Measurements from ENCODE around the gene NDUFA13.
A peak's percentile ranks its signal among the peaks of the same experiment; 100 is the strongest.

The NDUFA13 gene

GRCh38 chr19:19526581-19527370 is 10.8 kb downstream of the NDUFA13 start:
- Histone ChIP-seq H3K36me3 (peaks cover 24 to 75% (median 57%) of the 10 kb centered on the region in 11 experiments), H3K9me3 (replicated peaks in 1 of 11) (no peaks in the 10 kb centered on the region), H3K9ac (peak overlapping the region; percentile 25 to 69 (median 56); a peak in 20 of 22 replicates), H3K4me2 (peak overlapping the region; percentile 74 to 88 (median 80)), H3K4me1 (peaks cover 62 to 76% (median 68%) of the 10 kb centered on the region in 10 experiments), H4K20me1 (peaks cover 34 to 86% (median 56%) of the 10 kb centered on the region in 11 experiments), H3K4me3 (peak overlapping the region in 2 of 10 experiments; percentile 31 to 46; a peak in 4 of 20 replicates), H3K27ac (peak overlapping the region in 8 of 11 experiments; percentile 54 to 67 (median 62); a peak in 17 of 22 replicates), H3K27me3 (no peaks in the 10 kb centered on the region)
- no peak for TF ChIP-seq Cebpa-rat (IDR thresholded peaks at IDR 0.05)

GRCh38 chr19:19527371-19527656 is 11.3 kb downstream of the NDUFA13 start:
- H3K9ac ChIP-seq: peak overlapping the region in 7 of 11 experiments; percentile 43 to 69 (median 66); a peak in 13 of 22 replicates
- H3K27me3 ChIP-seq: no peaks in the 10 kb centered on the region
- H3K4me2 ChIP-seq: peak overlapping the region in 8 of 11 experiments; percentile 76 to 88 (median 82); a peak in 16 of 22 replicates
- TF ChIP-seq Cebpa-rat (IDR thresholded peaks at IDR 0.05): no peak
- peaks cover 23 to 71% (median 53%) of the 10 kb centered on the region in 11 experiments; a peak in 21 of 22 replicates for H3K36me3 ChIP-seq
- peak overlapping the region in 8 of 11 experiments; percentile 47 to 67 (median 61); a peak in 15 of 22 replicates for H3K27ac ChIP-seq
- H3K4me1 ChIP-seq: peaks cover 64 to 81% (median 72%) of the 10 kb centered on the region in 10 experiments
- H3K4me3 ChIP-seq: no peak overlapping the region
- H3K9me3 ChIP-seq (replicated peaks in 1 of 11): no peaks in the 10 kb centered on the region
- peaks cover 34 to 82% (median 51%) of the 10 kb centered on the region in 11 experiments for H4K20me1 ChIP-seq

- Histone ChIP-seq H3K36me3 (peaks cover 19 to 65% (median 47%) of the 10 kb centered on the region in 11 experiments; a peak in 21 of 22 replicates), H3K27ac (peak overlapping the region in 8 of 11 experiments; percentile 47 to 67 (median 61); a peak in 9 of 22 replicates), H3K9me3 (replicated peaks in 1 of 11) (no peaks in the 10 kb centered on the region), H3K4me1 (peaks cover 63 to 81% (median 73%) of the 10 kb centered on the region in 10 experiments), H3K4me3 (no peak overlapping the region), H3K27me3 (no peaks in the 10 kb centered on the region), H3K9ac (peak overlapping the region in 6 of 11 experiments; percentile 48 to 69 (median 66); a peak in 8 of 22 replicates), H4K20me1 (peaks cover 32 to 81% (median 49%) of the 10 kb centered on the region in 11 experiments), H3K4me2 (peak overlapping the region in 7 of 11 experiments; percentile 76 to 88 (median 82); a peak in 12 of 22 replicates)
- no peak for TF ChIP-seq Cebpa-rat (IDR thresholded peaks at IDR 0.05)
Measured at GRCh38 chr19:19527674-19528625, 11.9 kb downstream of the NDUFA13 start.

GRCh38 chr19:19528721-19529490 is 12.9 kb downstream of the NDUFA13 start, which contains the start of gene YJEFN3:
Gene YJEFN3, plus strand, starts transcription at chr19:19528911. Its CDS starts 22 bp downstream, at chr19:19528933.
- H4K20me1 ChIP-seq: peaks cover 23 to 81% (median 40%) of the 10 kb centered on the region in 11 experiments

GRCh38 chr19:19529783-19530422 is 13.9 kb downstream of the NDUFA13 start:
- Histone ChIP-seq H3K9ac (peak overlapping the region in 7 of 11 experiments; percentile 7 to 57 (median 41); a peak in 8 of 22 replicates), H3K27ac (peak overlapping the region in 3 of 11 experiments; percentile 7 to 25 (median 14); a peak in 3 of 22 replicates), H3K36me3 (peaks cover 19 to 48% (median 33%) of the 10 kb centered on the region in 11 experiments; a peak in 20 of 22 replicates), H3K4me3 (no peak overlapping the region), H3K27me3 (no peaks in the 10 kb centered on the region), H3K9me3 (replicated peaks in 1 of 11) (no peaks in the 10 kb centered on the region), H3K4me2 (peak overlapping the region in 7 of 11 experiments; percentile 12 to 60 (median 34); a peak in 11 of 22 replicates), H3K4me1 (peaks cover 54 to 75% (median 65%) of the 10 kb centered on the region in 10 experiments), H4K20me1 (peaks cover 13 to 74% (median 30%) of the 10 kb centered on the region in 11 experiments; a peak in 21 of 22 replicates)
- no peak for TF ChIP-seq Cebpa-rat (IDR thresholded peaks at IDR 0.05)

More at GRCh38 chr19:19528721-19529490, 12.9 kb downstream of the NDUFA13 start, which contains the start of gene YJEFN3:
- peaks cover 63 to 81% (median 73%) of the 10 kb centered on the region in 10 experiments for H3K4me1 ChIP-seq
- H3K9ac ChIP-seq: peak within 1 kb of the TSS in 6 of 11 experiments; percentile 26 to 69 (median 66); a peak in 9 of 22 replicates
- peak within 1 kb of the TSS; percentile 12 to 86 (median 76); a peak in 16 of 22 replicates for H3K4me2 ChIP-seq
- no peaks in the 10 kb centered on the region for H3K27me3 ChIP-seq
- H3K27ac ChIP-seq: peak within 1 kb of the TSS in 5 of 11 experiments; percentile 7 to 67 (median 62); a peak in 8 of 22 replicates
- TF ChIP-seq Cebpa-rat (IDR thresholded peaks at IDR 0.05): no peak
- H3K36me3 ChIP-seq: peaks cover 19 to 55% (median 37%) of the 10 kb centered on the region in 11 experiments; a peak in 21 of 22 replicates
- no peaks in the 10 kb centered on the region for H3K9me3 ChIP-seq (replicated peaks in 1 of 11)
- H3K4me3 ChIP-seq: no peak within 1 kb of the TSS

- Histone ChIP-seq H3K4me1 (peaks cover 49 to 70% (median 60%) of the 10 kb centered on the region in 10 experiments), H3K9ac (peak overlapping the region in 1 of 11 experiments; percentile 24; a peak in 2 of 22 replicates), H3K4me2 (peak overlapping the region in 3 of 11 experiments; percentile 8 to 60 (median 52); a peak in 4 of 22 replicates), H3K27me3 (no peaks in the 10 kb centered on the region), H3K9me3 (replicated peaks in 1 of 11) (no peaks in the 10 kb centered on the region), H4K20me1 (peaks cover 8 to 70% (median 25%) of the 10 kb centered on the region in 11 experiments; a peak in 21 of 22 replicates), H3K4me3 (no peak overlapping the region), H3K36me3 (peaks cover 19 to 49% (median 34%) of the 10 kb centered on the region in 11 experiments; a peak in 20 of 22 replicates), H3K27ac (0 out of 22 replicates have a peak overlapping the region, but pooled peaks of 1 of the 11 experiments have one; percentile 7)
- no peak for TF ChIP-seq Cebpa-rat (IDR thresholded peaks at IDR 0.05)
Measured at GRCh38 chr19:19530423-19530804, 14.4 kb downstream of the NDUFA13 start.

- no peak for TF ChIP-seq Cebpa-rat (IDR thresholded peaks at IDR 0.05)
- Histone ChIP-seq H3K27ac (0 out of 22 replicates have a peak overlapping the region, but pooled peaks of 1 of the 11 experiments have one; percentile 7), H3K9ac (peak overlapping the region in 1 of 11 experiments; percentile 24; a peak in 2 of 22 replicates), H3K4me3 (no peak overlapping the region), H3K9me3 (replicated peaks in 1 of 11) (no peaks in the 10 kb centered on the region), H3K36me3 (peaks cover 19 to 49% (median 29%) of the 10 kb centered on the region in 11 experiments; a peak in 20 of 22 replicates), H3K4me2 (peak overlapping the region in 2 of 11 experiments; percentile 8 to 52; a peak in 2 of 22 replicates), H3K27me3 (no peaks in the 10 kb centered on the region), H4K20me1 (peaks cover 3 to 70% (median 21%) of the 10 kb centered on the region in 11 experiments; a peak in 21 of 22 replicates), H3K4me1 (peaks cover 44 to 65% (median 55%) of the 10 kb centered on the region in 10 experiments)
Measured at GRCh38 chr19:19530889-19531288, 14.9 kb downstream of the NDUFA13 start.

Data from BLaER1 treated with 17β-estradiol and CSF1 and Interleukin-3, amounts not matched to agents 10 nM and 100 nM (cell line).